MM.1S (cell line): ENCODE measurements around the gene MAGI1.

Experiments used
- DNase-seq: peaks from one replicate; pipeline ENCODE4 v3.0.0-alpha.2; 2015
- H2AFZ ChIP-seq: fragments of 300-600 bp; sonication (generic); 2 replicates; pipeline ENCODE4 v1.6.0; 2016; ENCODE audit warnings: antibody characterized with exemption, low read length
- H3F3A ChIP-seq: fragments of 300-600 bp; sonication (generic); 2 replicates; pipeline ENCODE4 v1.6.1; 2016; ENCODE audit warnings: mild to moderate bottlenecking, antibody characterized with exemption, low read length, moderate library complexity, mixed read lengths; ENCODE audit not compliant: insufficient read depth
- H3K27ac ChIP-seq: fragments of 300-600 bp; sonication (generic); 2 replicates; pipeline ENCODE4 v1.5.1; 2016; ENCODE audit warnings: mild to moderate bottlenecking, low read length
- H3K27me3 ChIP-seq: fragments of 300-600 bp; sonication (generic); replicated peaks from 2 replicates; pipeline ENCODE4 v1.6.0; 2016; ENCODE audit warnings: low read length; ENCODE audit not compliant: insufficient read depth
- H3K36me3 ChIP-seq: fragments of 300-600 bp; sonication (generic); replicated peaks from 2 replicates; pipeline ENCODE4 v1.6.1; 2016; ENCODE audit warnings: mild to moderate bottlenecking, low read length, mixed read lengths; ENCODE audit not compliant: insufficient read depth
- H3K4me1 ChIP-seq: fragments of 300-600 bp; sonication (generic); 2 replicates; pipeline ENCODE4 v1.6.1; 2016; ENCODE audit warnings: low read length, mixed read lengths
- H3K4me2 ChIP-seq: fragments of 300-600 bp; sonication (generic); 2 replicates; pipeline ENCODE4 v1.6.0; 2016; ENCODE audit warnings: low read depth, low read length
- H3K4me3 ChIP-seq: fragments of 300-600 bp; sonication (generic); 2 replicates; pipeline ENCODE4 v1.5.1; 2016; ENCODE audit warnings: low read length, mixed read lengths
- H3K79me2 ChIP-seq: fragments of 300-600 bp; sonication (generic); 2 replicates; pipeline ENCODE4 v1.6.1; 2016; ENCODE audit warnings: mixed run types, low read length, mixed read lengths
- H3K9ac ChIP-seq: fragments of 300-600 bp; sonication (generic); 2 replicates; pipeline ENCODE4 v1.6.1; 2016; ENCODE audit warnings: low read length, mixed read lengths
- H3K9me2 ChIP-seq: fragments of 300-600 bp; sonication (generic); replicated peaks from 2 replicates; pipeline ENCODE4 v1.6.1; 2016; ENCODE audit warnings: mild to moderate bottlenecking, low read length, mixed read lengths; ENCODE audit not compliant: insufficient read depth
- H3K9me3 ChIP-seq: fragments of 300-600 bp; sonication (generic); replicated peaks from 2 replicates; pipeline ENCODE4 v1.6.1; 2016; ENCODE audit warnings: mild to moderate bottlenecking, low read length, mixed read lengths; ENCODE audit not compliant: insufficient read depth
- H4K20me1 ChIP-seq: fragments of 300-600 bp; sonication (generic); 2 replicates; pipeline ENCODE4 v1.6.1; 2016; ENCODE audit warnings: mild to moderate bottlenecking, low read length, moderate library complexity, mixed read lengths; ENCODE audit not compliant: insufficient read depth
- EZH2 ChIP-seq: fragments of 300-600 bp; sonication (generic); optimal IDR thresholded peaks from 2 replicates; pipeline ENCODE3; 2017; ENCODE audit warnings: low read depth, mild to moderate bottlenecking, antibody characterized with exemption, low read length, mixed read lengths
- EZH2phosphoT487 ChIP-seq: fragments of 300-600 bp; sonication (generic); IDR thresholded peaks from 2 replicates; pipeline ENCODE4 v1.6.1; 2018; ENCODE audit warnings: antibody characterized with exemption, low read length
- TF ChIP-seq, protein P1 (sequence below): fragments of 300-600 bp; sonication (generic); IDR thresholded peaks from 2 replicates; pipeline ENCODE4 v1.5.1; 2016; ENCODE audit warnings: antibody characterized with exemption, low read length, mixed read lengths

MAGI1 gene

DNA sequence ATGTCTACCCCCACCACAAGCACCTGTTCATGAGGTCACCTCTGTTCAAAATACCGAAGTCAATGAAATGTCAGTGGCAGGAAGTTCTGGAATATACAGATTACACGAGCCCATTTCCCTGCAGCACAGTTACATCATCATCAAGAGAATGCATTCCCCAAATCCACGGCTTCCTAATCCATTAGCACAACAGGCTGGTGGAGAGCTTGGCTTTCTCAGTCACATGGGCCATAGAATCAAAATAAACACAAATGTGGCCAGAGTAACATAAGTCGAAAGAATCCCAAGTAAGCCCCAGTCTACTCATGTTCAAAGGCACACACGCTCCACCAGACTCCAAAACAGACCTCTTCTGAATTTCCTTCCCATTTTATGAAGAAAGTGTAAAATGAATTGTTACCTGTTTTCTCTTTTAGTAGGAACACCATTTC is 419.3 kb downstream of the MAGI1 start:
- Histone ChIP-seq H3F3A (no peaks in the 10 kb centered on the region), H3K36me3 (no peaks in the 10 kb centered on the region), H3K9me2 (no peaks in the 10 kb centered on the region), H3K9ac (no peak overlapping the region), H4K20me1 (no peaks in the 10 kb centered on the region), H3K4me3 (no peak overlapping the region), H3K4me2 (no peak overlapping the region), H2AFZ (no peak overlapping the region), H3K79me2 (no peaks in the 10 kb centered on the region), H3K27me3 (no peaks in the 10 kb centered on the region), H3K27ac (no peak overlapping the region), H3K4me1 (peaks cover 9% of the 10 kb centered on the region; the same call in 1 of the 2 replicates), H3K9me3 (no peaks in the 10 kb centered on the region)
- TF ChIP-seq, protein P1, sequence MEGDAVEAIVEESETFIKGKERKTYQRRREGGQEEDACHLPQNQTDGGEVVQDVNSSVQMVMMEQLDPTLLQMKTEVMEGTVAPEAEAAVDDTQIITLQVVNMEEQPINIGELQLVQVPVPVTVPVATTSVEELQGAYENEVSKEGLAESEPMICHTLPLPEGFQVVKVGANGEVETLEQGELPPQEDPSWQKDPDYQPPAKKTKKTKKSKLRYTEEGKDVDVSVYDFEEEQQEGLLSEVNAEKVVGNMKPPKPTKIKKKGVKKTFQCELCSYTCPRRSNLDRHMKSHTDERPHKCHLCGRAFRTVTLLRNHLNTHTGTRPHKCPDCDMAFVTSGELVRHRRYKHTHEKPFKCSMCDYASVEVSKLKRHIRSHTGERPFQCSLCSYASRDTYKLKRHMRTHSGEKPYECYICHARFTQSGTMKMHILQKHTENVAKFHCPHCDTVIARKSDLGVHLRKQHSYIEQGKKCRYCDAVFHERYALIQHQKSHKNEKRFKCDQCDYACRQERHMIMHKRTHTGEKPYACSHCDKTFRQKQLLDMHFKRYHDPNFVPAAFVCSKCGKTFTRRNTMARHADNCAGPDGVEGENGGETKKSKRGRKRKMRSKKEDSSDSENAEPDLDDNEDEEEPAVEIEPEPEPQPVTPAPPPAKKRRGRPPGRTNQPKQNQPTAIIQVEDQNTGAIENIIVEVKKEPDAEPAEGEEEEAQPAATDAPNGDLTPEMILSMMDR: no peak
- TF ChIP-seq EZH2phosphoT487: no peak
- TF ChIP-seq EZH2: no peak
- DNase-seq: no peak

DNA sequence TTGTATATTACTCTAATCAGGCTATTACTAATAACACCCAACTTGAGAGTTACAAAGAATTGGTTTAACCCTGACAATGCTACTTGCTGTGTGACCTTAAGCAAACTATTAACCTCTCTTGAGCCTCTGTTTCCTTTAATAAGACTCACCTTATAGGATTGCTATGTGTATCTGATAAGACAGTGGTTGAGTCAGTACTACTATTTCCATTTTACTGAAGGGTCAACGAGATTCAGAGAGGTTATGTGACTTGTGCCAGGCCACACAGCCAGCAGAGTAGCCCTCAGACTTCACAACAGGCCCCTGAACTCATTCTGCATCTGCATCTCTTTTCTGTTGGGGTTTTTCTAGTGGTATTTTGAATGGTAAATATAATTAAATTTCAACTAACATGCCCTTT is 420.1 kb downstream of the MAGI1 start:
- Histone ChIP-seq H3K9ac (no peak overlapping the region), H3K36me3 (no peaks in the 10 kb centered on the region), H3K4me1 (peaks cover 7% of the 10 kb centered on the region; the same call in 1 of the 2 replicates), H4K20me1 (no peaks in the 10 kb centered on the region), H3K27ac (no peak overlapping the region), H3K4me2 (no peak overlapping the region), H3K4me3 (no peak overlapping the region), H3K27me3 (no peaks in the 10 kb centered on the region), H3K9me3 (no peaks in the 10 kb centered on the region), H3K9me2 (no peaks in the 10 kb centered on the region), H2AFZ (no peak overlapping the region), H3F3A (no peaks in the 10 kb centered on the region), H3K79me2 (no peaks in the 10 kb centered on the region)
- no peak for DNase-seq
- TF ChIP-seq, protein P1: no peak
- TF ChIP-seq EZH2phosphoT487 (no peak), EZH2 (no peak)

- DNase-seq: no peak
- H3K27me3 ChIP-seq: no peaks in the 10 kb centered on the region
- H3F3A ChIP-seq: no peaks in the 10 kb centered on the region
- no peak overlapping the region for H2AFZ ChIP-seq
- no peak overlapping the region for H3K4me2 ChIP-seq
- H3K4me1 ChIP-seq: no peaks in the 10 kb centered on the region
- no peak overlapping the region for H3K4me3 ChIP-seq
- no peaks in the 10 kb centered on the region for H3K36me3 ChIP-seq
- H4K20me1 ChIP-seq: no peaks in the 10 kb centered on the region
- no peaks in the 10 kb centered on the region for H3K9me2 ChIP-seq
- H3K9me3 ChIP-seq: no peaks in the 10 kb centered on the region
- no peak overlapping the region for H3K27ac ChIP-seq
- H3K79me2 ChIP-seq: no peaks in the 10 kb centered on the region
- TF ChIP-seq, protein P1: no peak
- no peak for TF ChIP-seq EZH2
- no peak for TF ChIP-seq EZH2phosphoT487
- H3K9ac ChIP-seq: no peak overlapping the region
These were observed 420.9 kb downstream of the MAGI1 start for GRCh38 chr3:65617787-65618186.
